Left hindlimb (tissue), 1 donor: ENCODE data around the gene KIFBP.
"Not testable (repeated sequence)": the region's sequence is repeated elsewhere in the genome, so short reads cannot be mapped to it uniquely, and the experiment has no call there.

Experiments
- DNase-seq: peaks from one replicate; pipeline ENCODE4 v3.0.0-alpha.2; 2018

KIFBP gene

DNA sequence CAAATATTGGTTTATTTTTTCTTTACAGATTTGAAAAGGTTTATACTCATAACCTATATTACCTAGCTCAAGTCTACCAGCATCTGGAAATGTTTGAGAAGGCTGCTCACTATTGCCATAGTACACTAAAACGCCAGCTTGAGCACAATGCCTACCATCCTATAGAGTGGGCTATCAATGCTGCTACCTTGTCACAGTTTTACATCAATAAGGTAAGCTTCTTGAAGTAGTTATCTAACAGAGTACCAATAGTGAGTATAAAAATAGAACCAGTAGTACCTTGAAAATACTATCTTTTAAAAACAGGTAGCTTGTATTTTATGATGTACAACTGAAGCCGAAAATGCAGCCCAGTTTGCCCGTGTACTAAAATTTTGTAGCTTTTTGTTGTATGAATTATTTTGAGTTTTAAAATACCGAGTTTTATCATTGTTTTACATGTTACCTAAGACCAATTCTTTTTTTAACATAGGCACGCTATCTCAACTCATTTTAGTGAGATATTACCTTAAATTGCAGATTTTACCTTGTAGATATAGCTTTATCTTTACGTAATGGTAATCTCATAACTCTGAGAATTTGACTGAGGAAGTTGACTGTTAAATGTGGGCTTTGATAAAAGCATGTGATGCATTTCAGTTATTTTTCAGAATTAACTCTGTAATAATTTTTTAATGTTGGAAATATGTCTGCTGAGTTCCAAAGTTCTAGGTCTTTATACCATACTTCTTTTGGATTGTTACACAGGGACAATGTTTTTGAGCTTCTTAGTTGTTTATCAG lies 17.3 kb downstream of the KIFBP start:
- no peak for DNase-seq

DNA sequence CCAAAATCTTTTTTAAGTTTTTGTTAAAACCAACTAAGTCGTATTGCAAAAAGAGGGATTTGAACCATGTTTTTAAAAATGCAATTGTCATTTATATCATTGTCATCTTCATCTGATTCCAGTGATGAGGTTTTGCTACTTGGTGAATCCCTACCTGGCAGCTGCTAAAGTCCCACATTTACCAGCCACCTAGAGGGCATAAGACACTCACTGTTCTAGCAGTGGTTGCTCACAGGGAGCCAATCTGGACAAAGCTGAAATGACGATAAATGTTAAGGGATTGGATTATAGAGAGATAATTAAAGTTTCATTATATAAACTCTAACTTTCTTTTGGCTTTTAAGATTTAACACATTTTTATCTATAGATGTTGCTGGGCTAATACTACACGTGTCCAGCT lies 18.7 kb downstream of the KIFBP start:
- DNase-seq, result no peak

DNA sequence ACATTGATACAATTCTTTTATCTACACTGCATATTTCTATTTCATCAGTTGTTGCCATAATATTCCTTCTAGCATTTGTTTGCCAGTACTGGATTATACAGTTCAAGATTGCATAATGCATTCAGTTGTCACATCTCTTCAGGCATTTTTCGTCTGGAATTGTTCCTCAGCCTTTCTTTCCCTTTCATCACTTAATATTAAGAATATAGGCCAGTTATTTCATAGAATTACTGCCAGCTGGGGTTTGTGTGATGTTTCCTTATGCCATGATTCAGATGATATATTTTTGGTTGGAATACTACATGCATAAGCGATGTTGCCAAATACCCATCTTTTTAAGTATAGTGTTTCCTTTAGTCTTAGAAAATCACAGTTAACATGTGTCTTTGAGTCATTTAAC lies 20.8 kb downstream of the KIFBP start:
- DNase-seq, result no peak

DNA sequence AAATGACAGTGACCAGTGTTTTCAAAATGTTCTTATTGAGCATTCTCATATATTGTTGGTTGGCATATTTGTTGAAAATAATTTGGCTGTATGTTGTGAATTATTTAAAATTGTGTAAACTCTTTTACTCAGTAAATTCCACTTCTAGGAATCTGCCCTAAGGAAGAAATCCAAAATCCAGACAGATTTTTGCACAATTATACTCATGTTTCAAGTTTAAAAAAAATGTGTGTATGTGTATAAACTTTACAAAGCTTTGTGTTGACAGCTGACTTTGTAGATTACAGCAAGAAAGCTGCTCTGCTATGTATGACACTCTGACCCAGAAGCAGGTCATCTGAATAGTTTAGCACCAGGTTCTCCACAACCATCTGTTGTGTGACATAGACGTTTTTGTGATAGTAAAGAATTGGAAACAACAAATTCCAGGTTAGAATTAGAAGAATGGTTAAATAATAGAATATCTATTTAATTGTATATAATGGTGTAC lies 21.6 kb downstream of the KIFBP start:
- no peak for DNase-seq

DNA sequence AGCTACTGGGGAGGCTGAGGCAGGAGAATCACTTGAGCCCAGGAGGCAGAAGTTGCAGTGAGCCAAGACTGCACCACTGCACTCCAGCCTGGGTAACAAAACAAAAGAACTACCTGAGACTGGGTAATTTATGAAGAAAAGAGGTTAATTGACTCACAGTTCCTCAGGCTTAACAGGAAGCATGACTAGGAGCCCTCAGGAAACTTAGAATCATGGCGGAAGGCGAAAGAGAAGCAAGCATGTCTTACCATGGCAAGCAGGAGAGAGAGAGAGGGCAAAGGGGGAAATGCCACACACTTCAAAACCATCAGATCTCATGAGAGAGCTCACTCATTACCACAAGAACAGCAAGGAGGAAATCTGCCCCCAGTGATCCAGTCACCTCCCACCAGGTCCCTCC lies 24.2 kb downstream of the KIFBP start:
- not testable (repeated sequence) for DNase-seq

DNA sequence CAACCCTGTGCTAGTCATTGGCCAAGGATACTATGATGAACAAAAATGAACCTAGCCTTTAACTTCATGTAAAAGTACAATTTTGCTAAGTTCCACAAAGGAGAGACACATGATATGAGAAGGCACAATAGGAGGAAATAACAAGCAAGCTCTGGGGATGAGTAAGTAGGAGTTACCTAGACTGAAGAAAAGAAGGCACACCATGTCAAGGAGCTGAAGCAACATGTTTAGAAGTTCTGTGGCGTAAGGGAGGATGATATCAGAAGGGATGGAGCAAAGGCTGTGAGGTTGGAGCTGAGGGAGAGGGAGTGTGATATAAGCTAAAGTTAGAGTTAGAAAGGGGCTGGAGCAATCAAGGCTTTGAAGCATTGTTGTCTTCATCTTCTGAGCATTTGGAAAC lies 25.6 kb downstream of the KIFBP start:
- no peak for DNase-seq

DNA sequence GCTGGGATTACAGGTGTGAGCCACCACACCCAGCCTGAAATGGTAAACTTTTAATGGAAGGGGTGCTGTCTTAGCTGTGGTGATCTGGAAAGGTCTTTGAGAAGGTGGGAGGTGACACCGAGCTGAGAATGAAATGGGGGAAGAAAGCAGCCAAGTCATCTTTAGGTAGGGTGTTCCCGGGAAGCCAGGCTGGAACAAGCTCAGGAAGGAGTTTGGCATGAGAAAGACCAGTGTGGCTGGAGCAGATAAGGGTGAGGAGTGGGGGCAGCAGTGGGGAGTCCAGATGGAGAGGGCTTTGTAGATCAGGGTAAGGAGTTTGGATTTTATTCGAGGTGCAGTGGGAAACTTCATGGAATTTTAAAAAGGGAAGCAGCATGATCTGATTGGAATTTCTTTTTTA lies 30.0 kb downstream of the KIFBP start:
- DNase-seq, result no peak

DNA sequence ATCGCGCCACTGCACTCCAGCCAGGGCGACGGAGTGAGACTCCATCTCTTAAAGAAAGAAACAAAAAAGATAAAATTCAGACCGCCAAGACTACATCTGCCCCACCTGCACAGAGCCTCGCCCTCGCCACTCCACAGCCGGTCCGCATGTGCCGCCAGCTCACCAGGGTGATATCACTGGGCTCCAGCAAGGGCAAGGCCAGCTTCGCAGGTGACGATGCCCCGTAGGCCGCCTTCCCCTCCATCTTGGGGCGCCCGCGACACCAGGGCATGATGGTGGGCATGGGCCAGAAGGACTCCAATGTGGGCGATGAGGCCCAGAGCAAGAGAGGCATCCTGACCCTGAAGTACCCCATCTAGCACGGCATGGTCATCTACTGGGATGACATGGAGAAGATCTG lies 34.0 kb downstream of the KIFBP start:
- DNase-seq, result no peak

DNA sequence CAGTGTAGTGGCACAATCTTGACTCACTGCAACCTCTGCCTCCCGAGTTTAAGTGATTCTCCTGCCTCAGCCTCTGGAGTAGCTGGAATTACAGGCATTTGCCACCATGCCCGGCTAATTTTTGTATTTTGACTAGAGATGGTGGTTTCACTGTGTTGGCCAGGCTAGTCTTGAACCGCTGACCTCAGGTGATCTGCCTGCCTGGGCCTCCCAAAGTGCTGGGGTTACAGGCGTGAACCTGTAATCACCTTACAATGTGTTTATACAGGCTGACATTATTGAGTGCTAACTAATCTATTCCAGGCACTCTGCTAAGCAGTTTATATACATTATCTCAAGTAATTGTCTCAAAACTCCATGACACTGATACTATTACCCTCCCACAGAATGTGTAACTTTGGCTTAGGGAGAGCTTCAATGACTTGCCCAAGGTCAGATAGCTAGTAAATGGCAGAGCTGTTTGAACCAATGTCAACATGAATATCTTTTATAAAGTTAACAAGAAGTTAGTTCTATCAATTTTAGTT lies 36.8 kb downstream of the KIFBP start:
- no peak for DNase-seq

DNA sequence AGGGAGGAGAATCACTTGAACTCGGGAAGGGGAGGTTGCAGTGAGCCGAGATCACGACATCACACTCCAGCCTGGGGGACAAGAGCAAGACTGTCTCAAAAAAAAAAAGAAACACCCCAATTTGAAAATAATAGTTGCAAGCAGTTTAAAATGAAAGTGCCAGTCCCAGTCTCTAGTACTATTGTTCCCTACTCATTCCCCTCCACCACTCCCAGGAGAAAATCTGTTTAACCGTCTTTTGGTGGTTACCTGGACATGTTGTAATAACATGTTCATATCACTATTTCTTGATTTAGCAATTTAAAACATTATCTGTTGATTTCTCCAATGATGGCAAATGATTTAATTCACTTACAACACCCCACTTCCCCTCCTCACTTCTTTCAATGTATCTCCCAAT lies 44.7 kb downstream of the KIFBP start:
- DNase-seq, result no peak

DNA sequence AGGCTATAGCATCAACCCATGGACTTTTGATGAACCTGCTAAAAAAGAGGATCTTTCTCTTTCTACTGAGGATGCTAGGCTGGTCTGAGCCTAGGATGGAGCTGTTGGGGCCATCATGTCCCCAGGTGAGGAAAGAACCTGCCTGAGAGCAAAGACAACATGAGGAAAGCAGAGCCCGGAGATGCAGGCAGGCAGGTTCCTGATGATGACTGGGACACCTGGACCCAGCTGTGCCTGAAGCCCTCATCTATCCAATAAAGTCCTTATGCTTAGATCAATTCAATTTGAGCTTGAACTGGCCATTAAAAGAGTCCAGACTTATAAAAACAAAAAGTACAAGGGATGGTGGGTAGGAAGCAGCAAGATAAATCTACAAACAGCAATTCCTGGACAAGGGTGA lies 48.9 kb downstream of the KIFBP start:
- no peak for DNase-seq

DNA sequence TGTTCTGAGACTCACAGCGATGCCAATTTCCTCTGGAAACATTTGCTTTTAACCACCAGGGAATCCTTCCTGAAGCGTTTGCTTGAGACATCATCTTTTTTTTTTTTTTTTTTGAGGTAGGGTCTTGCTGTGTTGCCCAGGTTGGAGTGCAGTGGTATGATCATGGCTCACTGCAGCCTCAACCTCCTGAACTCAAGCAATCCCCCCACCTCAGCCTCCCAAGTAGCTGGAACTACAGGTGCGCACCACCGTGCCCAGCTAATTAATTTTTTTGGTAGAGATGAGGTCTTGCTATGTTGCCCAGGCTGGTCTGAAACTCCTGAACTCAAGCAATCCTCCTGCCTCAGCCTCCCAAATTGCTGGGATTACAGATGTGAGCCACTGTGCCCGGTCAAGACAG lies 52.3 kb downstream of the KIFBP start:
- DNase-seq, result not testable (repeated sequence)

DNA sequence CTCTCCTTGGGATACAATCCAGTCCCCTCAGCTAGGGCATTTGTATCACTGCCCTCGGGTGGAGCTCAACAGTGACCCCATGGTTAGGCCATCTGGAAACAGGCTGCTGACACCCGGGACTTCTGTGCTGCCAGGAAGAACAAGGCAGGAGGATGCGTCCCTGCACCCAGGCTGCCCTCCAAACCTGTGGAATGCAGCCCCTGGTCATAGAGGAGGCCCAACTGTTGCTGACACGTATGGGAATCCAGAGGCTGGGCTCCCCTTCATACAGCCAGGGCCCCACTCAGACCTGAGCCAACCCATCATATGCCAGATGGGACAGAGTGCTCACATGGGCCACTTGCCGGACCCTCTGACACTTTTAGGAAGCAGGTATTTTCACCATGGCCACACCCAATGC lies 53.8 kb downstream of the KIFBP start:
- no peak for DNase-seq

DNA sequence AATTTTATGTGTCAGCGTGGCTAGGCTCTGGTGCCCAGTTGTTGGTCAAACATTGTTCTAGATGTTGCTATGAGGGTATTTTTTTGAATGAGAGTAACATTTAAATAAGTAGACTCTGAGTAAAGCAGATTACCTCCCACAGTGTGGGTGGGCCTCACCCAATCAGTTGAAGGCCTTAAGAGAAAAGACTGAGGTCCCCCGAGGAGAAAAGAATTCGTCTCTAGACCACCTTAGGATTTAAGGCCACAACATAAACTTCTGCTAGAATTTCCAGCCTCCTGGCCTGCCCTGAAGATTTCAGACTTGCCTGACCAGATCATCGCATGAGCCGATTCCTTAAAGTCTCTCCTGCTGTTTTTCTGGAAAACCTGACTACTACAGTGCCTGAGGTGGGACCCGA lies 54.2 kb downstream of the KIFBP start:
- no peak for DNase-seq

DNA sequence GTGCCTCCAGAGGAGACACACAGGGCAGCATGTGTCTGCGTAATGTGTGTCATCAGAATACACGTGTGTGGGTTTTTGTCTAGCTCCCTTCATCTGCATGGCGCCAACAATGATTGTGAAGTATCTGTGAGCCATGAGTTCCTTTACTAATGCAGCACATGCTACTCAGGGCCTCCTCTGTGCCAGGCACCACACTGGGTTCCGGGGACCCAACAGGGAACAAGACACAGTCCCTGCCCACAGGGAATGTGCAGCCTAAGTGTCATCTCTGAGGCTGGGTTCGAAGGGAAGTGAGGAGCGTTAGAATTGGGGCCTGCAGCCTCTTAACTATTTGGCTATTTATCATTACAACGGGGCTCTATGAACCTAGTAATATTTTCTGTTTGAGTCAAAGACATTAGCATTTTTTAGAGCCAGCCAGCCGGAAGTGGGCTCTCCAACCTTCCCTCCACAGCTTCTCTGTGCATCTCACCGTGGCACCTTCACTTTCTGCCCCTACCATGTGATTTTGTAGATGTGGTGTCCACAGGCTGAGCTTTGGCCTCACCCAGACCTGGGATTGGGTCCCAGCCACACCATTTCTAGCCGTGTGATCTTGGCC lies 55.4 kb downstream of the KIFBP start:
- DNase-seq, result no peak

DNA sequence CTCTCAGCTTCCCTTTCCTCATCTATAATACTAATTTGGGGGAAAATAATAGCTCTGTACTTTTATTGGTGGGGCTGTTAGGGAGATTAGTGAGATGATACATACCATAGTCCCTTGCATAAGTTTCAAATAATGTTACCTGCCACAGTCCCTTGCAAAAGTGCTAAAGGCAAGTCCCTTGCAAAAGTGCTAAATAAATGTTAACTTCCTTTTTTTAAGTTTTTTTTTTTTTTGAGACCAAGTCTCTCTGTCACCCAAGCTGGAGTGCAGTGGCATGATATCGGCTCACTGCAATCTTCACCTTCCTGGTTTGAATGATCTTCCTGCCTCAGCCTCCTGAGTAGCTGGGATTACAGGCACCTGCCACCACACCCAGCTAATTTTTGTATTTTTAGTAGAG lies 55.9 kb downstream of the KIFBP start:
- DNase-seq, result no peak

DNA sequence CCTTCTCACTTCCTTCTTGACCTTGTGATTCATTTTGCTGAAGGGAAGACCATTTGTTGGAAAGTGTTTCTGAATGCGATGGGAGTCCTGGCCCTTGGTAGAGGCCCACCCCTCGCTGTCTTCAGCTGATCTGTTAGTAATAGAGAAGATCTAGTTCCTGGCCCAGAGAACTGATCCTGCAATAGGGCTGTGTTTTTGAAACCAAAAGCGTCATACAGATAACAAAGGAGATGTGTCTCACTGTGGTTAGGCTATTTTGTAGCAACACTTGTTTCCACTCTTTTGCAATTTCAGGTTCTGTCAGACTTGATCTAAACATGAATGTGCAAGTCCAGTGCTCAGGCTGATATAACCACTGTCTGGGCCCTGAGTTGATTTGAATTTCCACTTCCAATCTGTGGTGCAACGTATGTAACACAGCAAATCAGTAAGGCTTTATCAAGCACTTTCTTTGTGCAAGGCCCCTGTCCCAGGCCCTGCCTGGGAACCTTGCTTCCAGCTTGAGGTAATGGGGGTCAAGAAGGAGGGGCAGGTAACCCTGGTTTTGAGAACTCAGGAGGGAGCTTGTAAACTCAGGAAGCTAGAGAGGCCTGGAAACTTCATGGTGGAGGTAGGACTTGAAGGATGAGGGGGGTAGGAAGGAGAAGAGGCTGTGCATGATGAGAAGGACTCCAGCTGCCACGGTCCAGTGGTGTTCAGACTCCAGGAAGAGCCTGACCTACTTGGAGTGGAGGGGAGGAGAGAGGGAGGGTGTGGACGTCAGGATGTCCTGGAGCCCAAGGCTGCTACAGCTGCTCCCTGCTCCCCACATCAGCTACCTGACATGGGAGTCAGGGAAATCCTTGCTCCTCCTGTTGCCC lies 57.1 kb downstream of the KIFBP start:
- no peak for DNase-seq

DNA sequence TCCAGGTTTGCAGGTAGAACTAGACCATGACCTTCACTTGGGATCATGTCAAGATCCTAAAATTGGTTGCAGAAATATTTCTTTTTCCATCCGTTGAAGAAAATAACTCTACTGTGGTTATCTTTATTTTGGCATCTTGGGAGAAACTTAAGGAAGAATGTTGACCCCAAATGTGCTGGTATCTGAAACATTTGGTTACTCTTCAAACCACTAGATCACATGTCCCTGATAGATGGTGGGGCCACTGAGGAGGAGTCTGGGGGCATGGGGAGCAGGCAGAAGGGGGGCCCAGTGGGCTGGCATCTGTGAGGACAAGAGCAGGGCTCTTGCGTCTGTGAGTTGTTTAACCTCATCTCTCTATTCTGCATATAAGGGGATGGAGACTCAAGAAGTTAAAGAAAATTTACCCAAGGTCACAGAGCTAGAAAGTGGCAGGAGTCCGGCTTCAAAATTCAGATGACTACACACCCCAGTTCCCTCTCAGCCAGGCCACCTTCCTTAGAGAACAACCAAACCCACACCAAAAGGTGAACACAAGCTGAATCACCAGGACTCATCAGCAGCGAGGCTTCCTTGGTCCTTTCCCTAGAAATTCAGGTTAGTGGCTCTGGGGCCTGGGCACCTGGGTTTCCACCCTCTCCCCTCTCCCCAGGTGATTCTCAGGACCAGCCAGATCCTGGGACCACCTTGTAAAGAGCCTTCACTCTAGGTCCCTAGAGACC lies 58.7 kb downstream of the KIFBP start:
- DNase-seq, result no peak

DNA sequence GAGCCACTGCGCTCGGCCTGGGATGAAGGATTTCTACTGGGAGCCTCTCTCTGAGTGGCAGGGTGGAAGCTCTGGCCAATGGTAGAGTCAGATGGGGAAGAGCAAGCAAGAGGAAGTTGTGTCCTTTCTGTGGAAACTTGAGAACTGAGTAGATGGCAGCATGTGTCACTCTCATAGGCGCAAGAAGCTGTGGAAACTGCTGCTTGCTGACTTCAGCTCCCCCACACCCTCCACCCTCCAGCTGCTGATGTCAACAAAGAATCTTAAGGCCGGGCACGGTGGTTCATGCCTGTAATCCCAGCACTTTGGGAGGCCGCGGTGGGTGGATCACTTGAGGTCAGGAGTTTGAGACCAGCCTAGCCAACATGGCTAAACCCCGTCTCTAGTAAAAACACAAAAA lies 59.5 kb downstream of the KIFBP start:
- DNase-seq, result no peak

DNA sequence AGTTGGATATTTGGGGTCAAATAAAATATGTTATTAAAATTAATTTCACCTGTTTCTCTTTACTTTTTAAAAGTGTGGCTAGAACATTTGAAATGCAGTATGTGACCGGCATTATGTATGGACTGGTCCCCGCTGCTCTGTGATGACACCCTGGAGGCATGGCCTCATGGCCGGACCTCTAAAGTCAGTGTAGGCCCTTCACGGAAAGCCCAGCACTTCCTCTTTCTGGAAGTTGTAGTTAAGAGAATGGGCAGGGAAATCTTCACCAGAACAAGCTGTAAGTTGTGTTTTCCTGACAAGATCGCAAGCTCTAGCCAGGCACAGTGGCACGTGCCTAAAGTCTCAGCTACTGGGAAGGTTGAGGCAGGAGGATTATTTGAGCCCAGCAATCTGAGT lies 61.0 kb downstream of the KIFBP start:
- no peak for DNase-seq

DNA sequence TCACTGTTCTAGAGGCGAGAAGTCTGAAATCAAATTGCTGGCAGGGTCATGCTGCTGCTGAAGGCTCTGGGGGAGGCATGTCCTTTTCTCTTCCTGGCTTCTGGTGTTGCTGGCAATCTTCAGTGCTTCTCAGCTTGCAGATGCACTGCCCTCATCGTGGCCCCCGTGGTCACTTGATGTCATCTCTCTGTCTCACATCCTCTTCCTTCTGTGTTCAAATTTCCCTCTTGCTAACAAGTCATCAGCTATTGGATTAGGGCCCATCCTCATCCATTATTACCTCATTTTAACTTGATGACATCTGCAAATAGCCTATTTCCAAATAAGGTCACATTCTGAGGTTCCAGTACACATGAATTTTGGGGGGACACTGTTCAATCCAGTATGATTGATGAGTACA lies 62.7 kb downstream of the KIFBP start:
- DNase-seq, result no peak

DNA sequence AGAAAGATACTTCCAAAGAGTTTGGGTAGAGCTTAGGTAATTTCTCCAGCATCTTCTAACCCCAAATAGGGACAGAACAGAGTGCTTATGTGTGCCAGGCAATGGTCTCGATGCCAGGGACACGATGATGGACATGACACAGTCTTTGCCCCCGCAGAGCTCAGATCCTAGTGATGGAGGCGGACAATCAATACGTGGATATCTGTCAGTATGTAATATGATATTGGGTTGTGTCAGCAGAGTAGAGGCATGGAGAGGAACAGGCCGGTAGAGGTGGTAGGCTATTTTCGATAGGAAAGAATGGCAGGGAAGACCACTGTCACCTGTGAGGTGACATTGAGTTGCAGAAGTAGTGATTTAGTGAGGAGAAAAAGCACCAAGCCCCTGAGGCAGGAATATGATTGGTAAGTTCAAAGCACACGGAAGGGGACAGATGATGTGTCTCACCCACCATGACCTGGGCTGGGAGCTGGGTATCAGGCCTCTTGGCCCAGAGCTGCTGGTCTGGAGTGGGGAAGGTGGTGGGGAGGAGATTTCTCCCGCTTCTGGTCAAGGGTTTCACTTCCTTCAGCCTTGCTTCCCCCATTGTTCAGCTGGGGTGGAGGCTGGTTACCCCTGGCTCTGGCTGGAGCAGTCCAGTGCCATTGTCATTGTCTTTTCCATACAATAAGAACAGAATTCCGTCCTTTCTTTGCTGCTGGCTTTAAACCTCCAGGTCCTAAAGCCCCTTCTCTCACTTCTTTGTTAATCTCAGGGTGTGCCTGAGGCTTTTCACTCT lies 63.3 kb downstream of the KIFBP start:
- DNase-seq, result no peak
